Endothelial cell of umbilical vein (primary cell): ENCODE measurements around the gene COMT. TPM values are rescaled to one million over a fixed set of nuclear protein-coding genes. Genes with fewer than 3 reads are reported as not detected.

Source experiments
- BruUV-seq: library from RNA; stranded (reverse); fragments of 400-500 nt; replicated peaks from 2 replicates; lab custom pipeline; 2021; lab: Mats Ljungman, UMichigan
- CTCF ChIA-PET: fragments of 300-600, 350-600 bp; sonication (Branson Sonifier 250); formaldehyde crosslinking; loops from one replicate; lab custom pipeline; 2021; ENCODE audit warnings: antibody characterized with exemption, inconsistent platforms; lab: Charles Lee
- POLR2A ChIA-PET: fragments of 300-600, 350-600 bp; sonication (Branson Sonifier 250); formaldehyde crosslinking; loops from one replicate; lab custom pipeline; 2021; ENCODE audit warnings: antibody characterized with exemption, inconsistent platforms; lab: Charles Lee
- DNase-seq: peaks from one replicate; pipeline ENCODE4 v3.0.0-alpha.2; 2011; ENCODE audit warnings: low read depth, low spot score
- FAIRE-seq: peaks from 2 replicates; lab custom pipeline; 2011; peaks lifted over from hg19 to GRCh38; lab: Jason Lieb, UNC
- H2AFZ ChIP-seq: 2 replicates; pipeline ENCODE4 v1.6.0; 2012; ENCODE audit warnings: low read depth, low read length, control low read depth, inconsistent platforms
- H3K27ac ChIP-seq: 2 replicates; pipeline ENCODE4 v1.5.1; 2011; ENCODE audit warnings: low read depth, mild to moderate bottlenecking, control low read depth, low read length, moderate library complexity; ENCODE audit not compliant: insufficient read depth
- H3K27me3 ChIP-seq, 2 experiments: 2 replicates each; pipeline versions ENCODE4 v1.6.0 to v1.6.1; 2011; ENCODE audit warnings: low read length in 2 of 2, mixed read lengths in 1 of 2; ENCODE audit not compliant: control insufficient read depth in 2 of 2, insufficient read depth in 2 of 2
- H3K36me3 ChIP-seq, 2 experiments: 2 replicates in 1 of 2; 3 replicates in 1 of 2; pipeline ENCODE4 v1.5.1; 2011; ENCODE audit warnings: low read length in 2 of 2, mild to moderate bottlenecking in 1 of 2, moderate library complexity in 1 of 2; ENCODE audit not compliant: control insufficient read depth in 2 of 2, insufficient read depth in 2 of 2; ENCODE audit errors: extremely low read depth in 1 of 2
- H3K4me1 ChIP-seq: 3 replicates; pipeline ENCODE4 v1.5.1; 2011; ENCODE audit warnings: mild to moderate bottlenecking, low read length; ENCODE audit not compliant: control insufficient read depth, insufficient read depth; ENCODE audit errors: extremely low read depth
- H3K4me2 ChIP-seq: 2 replicates; pipeline ENCODE4 v1.6.1; 2011; ENCODE audit warnings: low read length, control low read depth, mixed read lengths; ENCODE audit not compliant: insufficient read depth
- H3K4me3 ChIP-seq, 3 experiments: fragments of 200-600 bp in 1 of 3; sonication (generic), shearing (Covaris generic) in 1 of 3; replicated peaks in 1 of 3; 2 replicates each; pipeline ENCODE4 v1.5.1; 2011 to 2016; ENCODE audit warnings: control low read depth in 3 of 3, low read length in 3 of 3, mild to moderate bottlenecking in 2 of 3, inconsistent platforms in 1 of 3, low read depth in 1 of 3, moderate library complexity in 1 of 3; ENCODE audit not compliant: insufficient read depth in 1 of 3
- H3K79me2 ChIP-seq: 2 replicates; pipeline ENCODE4 v1.6.0; 2012; ENCODE audit warnings: low read length, inconsistent platforms; ENCODE audit not compliant: control insufficient read depth, insufficient read depth
- H3K9ac ChIP-seq: replicated peaks from 2 replicates; pipeline ENCODE3; 2011; ENCODE audit warnings: low read length, control low read depth; ENCODE audit not compliant: insufficient read depth; ENCODE audit errors: extremely low read depth
- H3K9me1 ChIP-seq: replicated peaks from 3 replicates; pipeline ENCODE4 v1.6.0; 2011; ENCODE audit warnings: mild to moderate bottlenecking, low read length; ENCODE audit not compliant: control insufficient read depth, insufficient read depth; ENCODE audit errors: extremely low read depth
- H3K9me3 ChIP-seq: replicated peaks from 2 replicates; pipeline ENCODE4 v1.5.1; 2012; ENCODE audit warnings: low read length, inconsistent platforms; ENCODE audit not compliant: control insufficient read depth, insufficient read depth
- H4K20me1 ChIP-seq: replicated peaks from 2 replicates; pipeline ENCODE3; 2011; ENCODE audit warnings: mild to moderate bottlenecking, low read length; ENCODE audit not compliant: control insufficient read depth, insufficient read depth; ENCODE audit errors: extremely low read depth
- EZH2 ChIP-seq: IDR thresholded peaks from 2 replicates; pipeline ENCODE4 v1.6.1; 2012; ENCODE audit warnings: borderline replicate concordance, low read depth, mild to moderate bottlenecking, moderate library complexity, low read length, inconsistent platforms; ENCODE audit not compliant: severe bottlenecking
- FOS ChIP-seq: IDR thresholded peaks from 2 replicates; pipeline ENCODE4 v1.6.1; 2011; ENCODE audit warnings: mild to moderate bottlenecking, low read length, moderate library complexity, borderline replicate concordance; ENCODE audit not compliant: insufficient read depth
- JUN ChIP-seq: IDR thresholded peaks from 2 replicates; pipeline ENCODE4 v1.6.1; 2011; ENCODE audit warnings: borderline replicate concordance, low read depth; ENCODE audit not compliant: insufficient read length, insufficient read depth
- MAX ChIP-seq: IDR thresholded peaks from 2 replicates; pipeline ENCODE4 v1.6.1; 2011; ENCODE audit not compliant: insufficient read depth, insufficient read length
- MYC ChIP-seq: IDR thresholded peaks from one replicate; pipeline ENCODE4 v1.6.1; 2011; ENCODE audit warnings: mild to moderate bottlenecking, low read depth, low read length
- POLR2A ChIP-seq: IDR thresholded peaks from 2 replicates; pipeline ENCODE4 v1.6.1; 2012; ENCODE audit warnings: low read depth, mild to moderate bottlenecking, control low read depth, low read length
- POLR2AphosphoS5 ChIP-seq: IDR thresholded peaks from 2 replicates; pipeline ENCODE4 v1.6.1; 2012; ENCODE audit warnings: low read depth, mild to moderate bottlenecking, control low read depth, low read length, moderate library complexity; ENCODE audit not compliant: insufficient read depth
- dilution Hi-C: fragments of 300-500 bp; cut with MboI; formaldehyde crosslinking; loops from one replicate; pipeline ENCODE4 v1.15.0; 2019; ENCODE audit warnings: low sequenced_read_pairs; ENCODE audit not compliant: extremely low pct_ligation_motif_present
- intact Hi-C: fragments of 100-400 bp; cut with micrococcal nuclease; formaldehyde crosslinking; loops from one replicate; pipeline ENCODE4 v1.10.0; 2022
- polyA plus RNA-seq, 4 experiments: library from polyadenylated mRNA; depleted of rRNA in 3 of 4; stranded (reverse) in 3 of 4; unstranded in 1 of 4; fragments of >200 nt; gene quantifications; 2 replicates each; pipeline versions ENCODE4 v1.2.1 to v1.2.3, GENCODE V29; 2011 to 2012; ENCODE audit warnings: missing spikeins in 1 of 4
- total RNA-seq: library from RNA; stranded (reverse); gene quantifications from 2 replicates; pipeline ENCODE4 v1.2.3, GENCODE V29; 2021

The COMT gene
- total and polyA plus RNA-seq, 2 donors (not counting 3 experiments of a cell fraction or from before 2014, with no cell fraction given) = 221 to 537 TPM

- FAIRE-seq (no peak), DNase-seq (no peak)
- dilution Hi-C loops = no loop called here
- H3K27me3 ChIP-seq = no peaks in the 10 kb centered on the region
- peaks cover 2% of the 10 kb centered on the region for H3K9me3 ChIP-seq
- no peak overlapping the region for H3K4me3 ChIP-seq
- H3K36me3 ChIP-seq = no peaks in the 10 kb centered on the region
- H3K9me1 ChIP-seq = no peaks in the 10 kb centered on the region
- H3K79me2 ChIP-seq = no peaks in the 10 kb centered on the region
- no peaks in the 10 kb centered on the region for H3K4me1 ChIP-seq
- no peak overlapping the region for H3K9ac ChIP-seq
- H2AFZ ChIP-seq = no peak overlapping the region
- no peaks in the 10 kb centered on the region for H4K20me1 ChIP-seq
- H3K27ac ChIP-seq = no peak overlapping the region
- H3K4me2 ChIP-seq = no peak overlapping the region
- CTCF ChIA-PET = interaction anchor here (7.3 kb wide), 1 partner anchor 39 kb away, joined by 304 read pairs; no protein-coding TSS in a partner anchor
- POLR2A ChIA-PET = no interaction called here
- TF ChIP-seq POLR2AphosphoS5 (no peak), MYC (no peak), FOS (no peak), JUN (no peak), EZH2 (no peak), MAX (no peak), POLR2A (no peak)
- no TSS peak for BruUV-seq
- intact Hi-C loops = no loop called here
Measured at GRCh38 chr22:20009018-20009491, 67.5 kb downstream of the COMT start.
